Activated CD4-positive, alpha-beta memory T cell treated with anti-CD3 and anti-CD28 coated beads for 36 hours (primary cell): ENCODE results near the gene CCDC170. TPM values are rescaled to one million over a fixed set of nuclear protein-coding genes. Genes with fewer than 3 reads are reported as not detected.

Experiments
- CTCF ChIA-PET: fragments of 350-600 bp; sonication (Branson Sonifier 250); formaldehyde crosslinking; loops from one replicate; lab custom pipeline; 2021; ENCODE audit warnings: antibody characterized with exemption, inconsistent platforms; lab: Charles Lee
- POLR2A ChIA-PET: fragments of 350-600 bp; sonication (Branson Sonifier 250); formaldehyde crosslinking; loops from one replicate; lab custom pipeline; 2021; ENCODE audit warnings: antibody characterized with exemption; lab: Charles Lee
- DNase-seq: peaks from one replicate; pipeline ENCODE4 v3.0.0-alpha.2; 2020
- H3K27ac Mint-ChIP-seq: one replicate; pipeline ENCODE4 v1.8.0; 2021; ENCODE audit warnings: mixed read lengths
- H3K27me3 Mint-ChIP-seq: one replicate; pipeline ENCODE4 v1.8.0; 2021; ENCODE audit warnings: mixed read lengths
- H3K36me3 Mint-ChIP-seq: one replicate; pipeline ENCODE4 v1.8.0; 2021; ENCODE audit warnings: mixed read lengths
- H3K4me1 Mint-ChIP-seq: one replicate; pipeline ENCODE4 v1.8.0; 2021; ENCODE audit warnings: low read depth, mixed read lengths
- H3K4me3 Mint-ChIP-seq: one replicate; pipeline ENCODE4 v1.8.0; 2021; ENCODE audit warnings: mild to moderate bottlenecking, mixed read lengths
- H3K9me3 Mint-ChIP-seq: one replicate; pipeline ENCODE4 v1.8.0; 2021; ENCODE audit warnings: mixed read lengths
- intact Hi-C: fragments of 100-400 bp; cut with micrococcal nuclease; formaldehyde crosslinking; loops from one replicate; pipeline ENCODE4 v1.15.1; 2023
- total RNA-seq, 2 experiments: library from RNA; stranded (reverse); gene quantifications; one replicate each; pipeline ENCODE4 v1.2.3, GENCODE V29; 2021

Gene CCDC170
- total RNA-seq, 2 experiments from 2014 or later, result not detected

DNA sequence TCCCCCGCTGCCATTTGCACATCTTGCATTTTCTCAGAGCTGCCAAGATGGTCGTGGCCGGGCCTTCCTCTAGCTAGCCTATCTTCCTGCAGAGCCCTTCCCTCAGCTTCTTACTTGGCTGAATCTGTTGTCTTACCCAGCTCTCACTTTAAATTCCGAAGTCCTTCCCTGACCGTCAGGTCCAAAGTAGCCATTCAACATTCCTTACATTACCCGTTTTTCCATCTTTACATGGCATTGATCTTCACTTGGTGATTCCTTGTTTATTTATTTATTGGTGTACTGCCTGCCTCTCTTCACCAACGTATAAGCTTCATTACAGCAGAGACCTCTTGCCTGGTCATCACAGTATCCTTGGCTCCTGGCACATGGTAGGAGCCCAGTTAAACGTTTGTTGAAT is 176.3 kb downstream of the CCDC170 start:
- ChIA-PET CTCF (no interaction called here), POLR2A (no interaction called here)
- DNase-seq, result no peak
- H3K4me3 Mint-ChIP-seq, result no peak overlapping the region
- H3K27me3 Mint-ChIP-seq, result peaks cover 7% of the 10 kb centered on the region
- H3K27ac Mint-ChIP-seq, result no peak overlapping the region
- no peaks in the 10 kb centered on the region for H3K36me3 Mint-ChIP-seq
- intact Hi-C loops, result no loop called here
- no peaks in the 10 kb centered on the region for H3K9me3 Mint-ChIP-seq
- H3K4me1 Mint-ChIP-seq, result no peaks in the 10 kb centered on the region

Other genes starting within 250 kb of the CCDC170 start
- gene ZBTB2, start 102.5 kb upstream of the CCDC170 start, total RNA-seq, result 10 to 100 TPM; 14.0 to 15.6 TPM
- 10 to 100 TPM; 22.6 to 23.0 TPM for gene RMND1, start 41.9 kb upstream of the CCDC170 start, total RNA-seq